GM12891 (cell line): ENCODE results near the gene TM9SF1.

Source experiments
- POLR2AphosphoS5 ChIP-seq: IDR thresholded peaks from 2 replicates; pipeline ENCODE4 v1.6.1; 2011; ENCODE audit warnings: low read depth, low read length, control low read depth
- TAF1 ChIP-seq: IDR thresholded peaks from 2 replicates; pipeline ENCODE4 v1.6.1; 2011; ENCODE audit warnings: low read depth, low read length, control low read depth

DNA sequence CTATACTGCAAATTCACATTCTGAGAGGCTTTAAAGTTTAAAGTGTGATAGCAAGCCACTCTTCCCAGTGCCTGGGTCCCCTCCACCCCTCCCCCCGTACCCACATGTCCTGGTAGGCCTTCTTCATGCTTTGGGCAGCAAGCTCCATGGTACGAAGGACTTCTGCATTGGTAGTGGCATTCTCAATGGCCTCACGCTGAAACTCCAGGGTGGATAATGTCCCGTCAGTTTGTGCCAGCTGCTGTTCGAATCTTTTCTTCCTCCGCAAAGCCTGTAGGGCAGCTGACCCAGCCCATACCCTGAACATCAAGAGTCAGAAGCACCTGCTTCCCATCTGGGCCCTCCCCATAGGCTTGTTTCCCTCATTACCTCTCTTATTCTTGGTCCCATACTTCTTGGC, 16.1 kb upstream of the TM9SF1 start:
- TF ChIP-seq POLR2AphosphoS5 (no peak), TAF1 (no peak)
